Measurements from ENCODE around the gene LRRC25.

- TF ChIP-seq CTCF (conservative IDR thresholded peaks at IDR 0.05; ENCODE audit: low read depth, low read length) = no peak
- TF ChIP-seq EZH2phosphoT487 (IDR thresholded peaks at IDR 0.05; ENCODE audit: borderline replicate concordance, low read length) = no peak
- TF ChIP-seq EZH2 (IDR thresholded peaks at IDR 0.05; ENCODE audit: low read length, unreplicated experiment) = no peak
Observed at GRCh38 chr19:18423258-18424020, 26.0 kb upstream of the LRRC25 start.
